NCI-H1930 (cell line): Measurements from ENCODE around the gene CD82.

Experiments
- DNase-seq, 2 experiments: peaks; one replicate each; lab custom pipeline; 2025; lab: John Stamatoyannopoulos, UW

Gene CD82

DNA sequence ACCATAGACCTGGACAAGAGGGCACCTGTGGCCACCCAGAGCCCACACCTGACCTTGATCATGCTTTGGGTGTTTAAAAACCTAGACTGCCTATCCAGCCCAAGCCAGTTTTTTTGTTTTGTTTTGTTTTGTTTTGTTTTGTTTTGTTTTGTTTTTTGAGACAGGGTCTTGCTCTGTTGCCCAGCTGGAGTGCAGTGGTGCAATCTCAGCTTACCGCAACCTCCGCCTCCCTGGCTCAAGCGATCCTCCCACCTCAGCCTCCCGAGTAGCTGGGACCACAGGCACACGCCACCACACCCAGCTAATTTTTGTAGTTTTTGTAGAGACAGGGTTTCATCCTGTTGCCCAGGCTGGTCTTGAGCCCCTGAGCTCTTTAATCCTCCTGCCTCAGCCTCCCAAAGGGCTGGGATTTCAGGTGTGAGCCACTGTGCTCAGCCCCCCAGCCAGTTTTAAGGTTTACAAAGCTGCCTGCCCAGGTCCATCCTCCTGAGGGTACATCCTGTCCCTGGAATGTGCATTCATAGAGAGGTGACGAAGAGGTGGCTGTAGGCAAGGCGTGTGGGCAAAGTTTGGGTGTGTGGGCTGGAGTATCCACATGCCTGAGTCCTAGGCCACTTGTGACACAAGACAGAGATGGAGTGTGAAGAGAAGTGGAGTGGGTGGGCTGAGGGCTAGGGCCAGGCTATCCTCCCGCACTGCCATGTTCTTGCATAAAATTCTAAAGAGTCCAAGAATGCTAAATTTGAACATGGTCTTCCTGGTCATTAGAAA lies 3.3 kb upstream of the CD82 start:
- DNase-seq: no peak

DNA sequence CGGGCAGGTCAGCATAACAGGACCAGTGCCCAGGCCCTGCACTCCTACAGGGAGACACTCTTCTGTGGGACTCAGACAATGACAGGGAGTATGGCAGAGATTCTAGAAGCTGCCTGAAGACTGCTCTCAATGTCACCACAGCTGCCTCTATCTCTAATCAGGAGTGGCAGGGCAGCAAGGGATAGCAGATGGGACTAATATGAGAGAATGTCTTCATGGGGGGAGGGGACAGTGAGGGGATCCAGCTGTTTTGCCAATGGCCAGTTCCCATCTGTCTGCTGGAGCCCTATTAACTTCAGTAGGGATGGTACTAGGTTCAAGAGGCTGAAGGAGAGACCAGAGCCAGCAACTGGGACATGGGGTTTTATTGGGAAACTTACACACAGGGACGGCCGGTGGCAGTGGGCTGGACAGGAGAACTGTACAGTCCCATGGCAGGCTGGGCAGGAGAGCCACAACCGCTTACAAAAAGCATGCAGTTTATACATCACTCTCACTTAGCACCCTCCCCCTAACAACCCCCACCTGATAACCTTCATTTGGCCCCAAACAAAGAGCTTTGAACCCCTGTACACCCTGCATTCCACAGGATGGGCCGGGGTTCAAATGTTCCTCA lies 2.5 kb upstream of the CD82 start:
- no peak for DNase-seq

DNA sequence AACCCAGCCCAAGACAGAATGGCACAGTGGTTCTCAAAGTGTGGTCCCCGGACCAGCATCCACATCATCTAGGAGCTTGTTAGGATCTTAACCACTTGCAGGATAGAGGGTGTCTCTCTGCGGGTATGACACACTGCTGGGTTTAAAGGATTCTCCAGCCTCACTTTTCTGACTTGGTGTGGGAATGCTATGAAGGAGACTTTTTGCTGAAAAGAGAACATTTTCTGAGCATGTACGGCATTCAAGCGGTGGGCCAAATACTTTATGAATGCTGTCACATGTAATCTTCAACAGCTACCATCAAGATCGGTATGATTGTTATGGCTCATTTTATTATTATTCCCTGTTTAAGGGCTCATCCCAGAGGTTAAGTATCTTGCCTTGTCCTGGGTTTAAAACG lies 1.8 kb upstream of the CD82 start:
- no peak for DNase-seq

DNA sequence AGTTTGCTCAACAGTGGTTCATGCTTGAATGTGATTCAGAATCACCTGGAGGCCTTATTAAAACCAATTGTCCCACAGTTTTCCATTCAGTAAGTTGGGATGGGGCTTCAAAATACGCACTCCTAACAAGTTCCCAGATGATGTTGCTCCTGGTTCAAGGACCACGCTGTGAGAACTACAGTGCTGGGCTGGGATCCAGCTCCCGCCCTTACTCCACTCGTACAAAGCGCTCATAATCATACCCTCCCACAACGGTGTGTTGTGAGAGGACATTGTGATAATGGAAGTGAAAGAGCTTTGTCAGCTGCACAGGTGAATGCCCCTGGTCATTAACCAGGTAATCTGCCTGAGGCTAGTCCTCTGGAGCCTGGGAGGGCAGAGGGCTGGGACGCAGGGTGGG lies 1.3 kb upstream of the CD82 start:
- no peak for DNase-seq

DNA sequence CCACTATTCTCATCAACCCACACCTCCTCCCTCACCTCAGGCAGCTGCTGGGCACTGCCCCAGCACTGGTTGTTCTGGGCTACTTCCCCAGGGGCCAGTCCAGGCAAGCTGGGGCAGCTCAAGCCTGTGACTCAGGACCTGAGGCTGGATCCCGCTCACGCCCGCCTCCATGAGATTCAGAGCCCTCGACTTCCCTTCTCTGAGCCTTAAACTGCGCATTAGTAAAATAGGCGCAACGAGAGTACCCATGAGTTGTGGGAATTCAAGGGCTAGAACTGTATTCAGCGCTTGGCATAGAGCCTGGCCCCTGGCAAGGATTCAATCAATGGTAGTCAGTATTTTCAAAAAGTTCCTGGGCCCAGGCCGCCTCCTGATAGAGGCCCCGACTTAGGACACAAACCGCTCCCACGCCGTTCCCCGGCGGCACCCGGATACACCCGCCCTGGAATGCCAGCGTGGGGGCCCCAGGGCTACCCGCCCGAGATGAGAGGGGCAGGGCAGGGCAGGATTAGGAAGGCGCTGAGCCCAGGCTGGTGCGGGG lies 723 bp upstream of the CD82 start:
- DNase-seq: peak in 1 of 2 experiments; percentile 22

DNA sequence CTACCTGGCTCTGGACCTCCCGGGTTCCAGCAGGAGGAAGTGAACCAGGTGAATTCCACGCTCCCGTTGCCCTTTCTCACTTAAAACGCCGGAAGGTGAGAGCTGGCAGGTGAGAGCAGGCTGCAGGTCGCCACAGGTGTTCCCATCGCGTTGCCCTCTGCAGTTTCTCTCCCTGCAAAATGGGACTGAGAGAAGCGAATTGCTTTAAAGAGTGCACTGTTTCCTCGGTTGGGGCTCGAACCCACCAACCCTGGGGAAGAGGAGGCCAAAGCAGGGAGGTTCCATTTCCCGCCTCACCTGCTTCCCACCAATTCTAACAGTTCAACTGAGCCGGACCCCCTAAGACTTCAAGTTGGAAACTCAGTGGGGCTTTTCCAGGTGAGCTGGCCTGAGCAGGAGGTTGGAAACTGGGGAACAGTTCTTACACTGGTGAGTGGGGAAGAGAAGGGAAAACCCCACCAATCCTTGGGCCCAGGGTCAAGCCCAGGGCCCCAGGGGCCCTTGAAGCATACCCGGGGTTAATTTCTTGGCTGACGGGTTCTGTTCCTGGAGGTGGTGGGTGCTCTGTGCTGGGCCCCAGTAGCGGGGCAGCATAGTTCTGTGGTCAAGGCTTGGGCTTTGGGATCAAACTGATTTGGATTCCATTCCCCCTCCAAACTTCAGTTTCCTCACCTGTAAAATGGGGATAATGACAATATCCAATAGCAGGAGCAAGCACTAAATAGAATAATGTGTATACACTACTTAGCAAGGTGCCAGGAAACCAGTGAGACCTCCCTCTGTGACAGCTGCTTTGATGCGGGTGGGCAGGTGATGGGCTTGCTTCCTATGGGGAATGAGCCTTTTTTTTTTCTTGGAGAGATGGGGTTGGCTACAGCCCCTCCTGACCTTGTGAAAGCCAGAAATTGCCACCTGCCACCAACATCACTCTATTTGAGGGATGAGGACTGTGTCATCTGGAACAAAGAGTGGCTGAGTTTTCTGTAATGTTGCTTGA lies 788 bp downstream of the CD82 start:
- no peak for DNase-seq

DNA sequence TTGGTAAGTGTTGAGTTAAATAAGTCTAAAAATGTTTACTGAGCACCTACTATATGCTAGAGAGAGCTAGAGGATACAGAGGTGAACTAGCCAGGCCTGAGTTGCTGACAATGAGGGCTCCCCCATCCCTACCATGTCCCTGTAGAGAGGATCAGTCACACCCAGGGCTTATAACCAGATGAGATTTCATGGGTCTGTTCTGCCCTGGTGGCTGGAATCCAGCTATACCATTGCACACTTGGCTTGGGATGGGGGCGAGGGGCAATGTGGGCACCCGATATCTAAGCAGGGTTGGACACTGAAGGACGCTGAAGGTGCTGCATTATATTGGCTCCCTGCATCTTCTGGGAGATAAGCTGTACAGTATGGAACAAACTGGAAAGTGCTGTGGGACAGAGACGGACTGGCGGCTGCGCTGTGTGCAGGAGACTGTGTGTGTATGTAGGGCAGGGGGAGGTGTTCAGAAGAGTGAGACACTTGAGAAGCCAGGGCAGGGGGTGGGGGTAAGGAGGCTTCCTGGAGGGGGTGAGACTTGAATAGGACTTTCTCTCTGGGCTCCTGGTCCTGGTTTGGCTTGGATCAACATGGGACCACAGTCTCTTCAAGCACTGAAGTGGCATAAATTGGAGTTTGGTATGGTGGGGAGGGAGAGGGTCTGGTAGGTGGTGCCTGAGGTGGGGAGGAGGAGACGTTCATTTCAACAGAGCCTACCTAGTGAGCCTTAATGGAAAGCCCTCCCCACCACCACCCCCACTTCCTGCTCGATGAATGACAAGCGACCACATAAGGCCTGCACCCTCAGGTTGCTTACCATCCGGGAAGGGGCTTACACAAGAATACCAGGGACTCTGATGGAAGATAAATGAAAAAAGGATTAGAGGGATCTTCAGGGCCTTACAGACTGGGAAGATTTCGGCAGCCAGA lies 1.8 kb downstream of the CD82 start:
- DNase-seq: no peak

DNA sequence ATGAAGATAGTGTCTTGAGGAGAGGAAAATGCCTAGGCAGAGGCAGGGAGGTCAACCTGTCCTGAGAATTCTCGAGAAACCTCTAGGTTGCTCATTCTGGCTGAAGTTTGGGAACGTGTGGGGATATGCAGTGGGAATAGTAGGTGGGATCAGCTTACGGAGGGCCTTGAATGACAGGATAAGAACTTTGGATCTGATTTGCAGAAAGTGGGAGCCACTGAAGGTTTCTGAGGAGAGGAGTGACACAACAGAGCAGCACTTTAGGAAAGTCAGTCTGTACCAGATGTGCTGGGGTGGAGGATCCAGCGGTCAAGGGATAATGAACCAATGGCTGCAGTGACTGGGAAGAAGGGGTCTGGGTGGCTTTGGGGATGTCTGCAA lies 2.4 kb downstream of the CD82 start:
- no peak for DNase-seq

DNA sequence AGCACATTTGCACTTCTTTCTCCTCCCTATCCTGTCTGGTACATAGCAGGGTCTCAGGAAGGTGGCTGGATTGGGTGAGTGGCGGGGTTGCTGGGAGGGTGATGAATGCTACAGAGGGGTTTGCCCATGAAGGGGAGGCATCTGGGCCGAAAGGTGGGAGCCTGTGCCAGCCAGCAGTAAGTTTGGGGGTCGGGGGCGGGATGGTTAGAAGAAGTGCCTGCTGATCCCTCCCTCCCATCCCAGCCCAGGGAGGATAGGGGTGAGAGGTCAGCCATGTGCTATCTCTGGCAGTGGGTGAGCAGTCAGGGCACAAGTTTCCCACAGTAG lies 2.8 kb downstream of the CD82 start:
- no peak for DNase-seq

DNA sequence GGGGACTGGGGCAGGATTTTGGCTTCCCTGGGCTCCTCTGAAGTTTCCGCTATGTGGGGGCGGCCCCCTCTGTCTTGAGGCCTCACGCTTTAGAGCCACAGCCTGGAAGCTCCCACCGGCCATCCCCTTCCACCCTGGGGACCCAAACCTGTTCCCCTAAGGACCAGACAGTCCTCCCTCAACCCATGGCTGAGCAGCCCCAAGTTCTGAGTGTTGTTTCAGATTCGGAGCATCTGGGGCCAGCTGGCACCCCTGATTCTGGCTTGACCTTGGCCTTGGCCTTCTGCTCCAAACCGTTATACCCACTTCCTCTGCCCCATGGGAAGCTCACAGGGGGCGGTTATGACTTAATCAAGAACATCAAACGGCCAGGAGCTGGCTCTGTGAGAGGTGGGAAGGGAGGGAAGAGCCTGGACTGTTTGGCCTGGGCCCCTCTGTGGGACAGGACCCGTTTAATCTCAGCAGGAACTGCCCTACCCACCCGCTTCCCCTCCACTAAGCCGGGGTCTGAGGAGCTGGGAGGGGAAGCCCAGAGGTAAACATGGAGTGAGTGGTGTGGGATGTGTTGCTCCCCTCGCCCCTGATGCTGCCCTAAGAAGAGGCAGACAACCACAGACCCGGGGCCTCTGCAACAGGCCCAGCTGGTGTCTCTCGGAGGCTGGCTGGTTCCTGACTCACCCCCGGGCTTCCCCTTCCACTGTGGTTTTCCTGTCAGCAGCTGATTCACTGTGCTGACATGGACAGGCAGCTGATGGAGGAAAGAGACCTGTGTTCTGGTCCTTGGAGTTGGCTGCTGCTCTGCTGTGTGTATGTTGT lies 3.4 kb downstream of the CD82 start:
- DNase-seq: no peak

DNA sequence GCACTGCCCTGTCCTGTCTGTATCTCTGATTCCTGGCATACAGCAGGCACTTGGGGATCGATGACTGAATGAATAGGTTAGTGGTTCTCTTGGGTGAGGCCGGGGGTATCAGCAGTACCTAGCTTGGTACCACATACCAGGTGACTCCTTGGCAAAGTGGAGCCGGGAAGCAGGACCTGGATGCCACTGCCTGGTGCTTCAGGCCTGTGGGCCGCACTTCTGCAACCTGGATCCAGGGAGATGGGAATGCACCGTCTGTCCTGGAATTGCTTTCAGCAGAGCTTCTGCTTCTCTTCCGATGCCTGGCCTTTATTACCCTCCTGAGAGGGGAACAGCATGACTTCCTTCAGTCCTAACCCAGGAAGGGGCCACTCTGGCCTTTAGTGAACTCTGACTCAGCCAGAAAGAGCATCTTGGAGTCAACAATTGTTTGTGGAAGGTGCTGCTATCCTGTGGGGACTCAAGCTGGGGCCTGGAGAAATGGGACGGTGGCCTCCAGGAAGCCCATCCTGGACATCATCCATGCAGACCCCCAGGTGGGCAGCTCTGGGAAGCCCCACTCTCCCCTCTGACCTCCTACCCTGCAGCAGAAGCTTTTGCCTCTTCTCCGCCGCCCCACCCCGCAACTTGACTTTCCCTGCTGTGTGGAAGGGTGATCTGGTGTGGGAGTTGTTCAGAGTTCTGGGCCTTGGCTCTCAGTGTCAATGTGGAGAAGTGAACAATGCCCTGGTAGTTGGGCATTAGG lies 5.1 kb downstream of the CD82 start:
- no peak for DNase-seq

DNA sequence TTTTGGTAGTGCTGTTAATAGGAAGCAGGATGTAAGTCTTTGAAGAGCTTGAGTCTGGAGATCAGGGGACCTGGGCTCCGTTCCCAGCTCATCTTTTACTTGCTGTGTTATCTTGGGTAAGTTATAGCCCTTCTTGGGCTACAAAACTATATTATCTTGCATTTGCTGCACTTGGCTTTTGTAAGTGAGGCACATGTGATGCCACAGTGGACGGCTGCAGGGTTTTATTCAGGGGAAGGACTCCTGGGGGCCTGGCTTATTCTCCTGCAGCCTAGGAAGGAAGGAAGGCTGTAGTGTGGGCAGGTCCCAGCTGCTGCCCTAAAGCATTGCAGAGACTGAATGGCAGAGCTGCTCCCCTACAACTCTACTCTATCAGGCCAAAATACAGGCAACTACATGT lies 6.4 kb downstream of the CD82 start:
- no peak for DNase-seq

DNA sequence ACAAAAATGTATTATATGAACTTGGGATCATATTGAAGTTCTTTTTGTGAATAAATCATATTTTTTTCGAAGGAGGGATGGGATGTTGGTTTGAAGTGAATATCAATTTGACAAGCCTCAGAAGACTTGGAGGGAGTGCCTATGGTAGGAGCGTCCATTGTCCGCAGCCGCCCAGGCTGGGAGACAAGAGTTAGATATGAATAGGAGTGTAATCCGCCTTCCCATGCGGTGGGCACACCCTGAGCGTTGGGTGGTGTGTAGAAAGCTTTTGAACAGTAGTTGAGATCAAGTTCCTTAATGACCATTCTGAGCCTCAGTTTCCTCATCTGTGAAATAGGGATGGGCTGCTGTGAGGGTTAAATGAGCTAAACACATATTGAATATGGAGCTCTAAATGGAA lies 7.0 kb downstream of the CD82 start:
- no peak for DNase-seq

DNA sequence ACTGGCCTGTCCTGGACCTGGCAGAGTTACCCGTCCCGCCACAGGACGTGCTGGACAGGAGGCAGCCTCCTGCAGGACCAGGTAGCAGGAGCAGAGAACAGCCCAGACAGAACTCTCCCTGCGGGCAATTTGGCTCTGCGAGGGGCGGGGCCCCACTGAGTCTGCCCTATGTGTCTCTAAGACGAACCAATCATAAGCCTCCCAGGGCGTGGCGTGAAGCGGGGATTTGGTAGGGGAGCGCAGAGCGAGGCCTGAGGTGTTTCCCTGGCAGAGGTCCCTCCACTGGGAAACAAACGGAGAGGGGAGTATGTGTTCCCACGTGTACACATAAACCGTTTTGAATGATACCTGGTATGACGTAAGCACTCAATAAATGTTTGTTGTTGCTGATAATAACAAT lies 7.4 kb downstream of the CD82 start:
- no peak for DNase-seq

DNA sequence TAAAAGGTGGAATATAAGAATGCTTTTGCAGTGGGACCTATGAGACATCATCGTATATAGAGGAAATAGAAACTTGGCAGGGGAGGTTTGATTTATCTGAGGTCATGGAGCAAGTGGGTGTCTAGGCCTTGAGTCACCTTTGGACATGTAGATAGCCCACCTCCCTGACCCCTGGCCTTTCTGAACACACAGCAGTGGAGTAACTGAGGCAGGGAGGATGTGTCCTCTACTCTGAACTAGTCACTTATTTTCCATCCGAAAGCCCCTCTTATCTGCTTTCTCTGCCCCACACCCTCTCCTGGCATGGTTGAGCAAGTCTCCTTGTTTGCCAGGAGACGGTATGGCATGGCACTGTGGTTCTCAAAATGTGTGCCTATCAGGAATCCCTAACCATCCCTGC lies 7.9 kb downstream of the CD82 start:
- DNase-seq: no peak

DNA sequence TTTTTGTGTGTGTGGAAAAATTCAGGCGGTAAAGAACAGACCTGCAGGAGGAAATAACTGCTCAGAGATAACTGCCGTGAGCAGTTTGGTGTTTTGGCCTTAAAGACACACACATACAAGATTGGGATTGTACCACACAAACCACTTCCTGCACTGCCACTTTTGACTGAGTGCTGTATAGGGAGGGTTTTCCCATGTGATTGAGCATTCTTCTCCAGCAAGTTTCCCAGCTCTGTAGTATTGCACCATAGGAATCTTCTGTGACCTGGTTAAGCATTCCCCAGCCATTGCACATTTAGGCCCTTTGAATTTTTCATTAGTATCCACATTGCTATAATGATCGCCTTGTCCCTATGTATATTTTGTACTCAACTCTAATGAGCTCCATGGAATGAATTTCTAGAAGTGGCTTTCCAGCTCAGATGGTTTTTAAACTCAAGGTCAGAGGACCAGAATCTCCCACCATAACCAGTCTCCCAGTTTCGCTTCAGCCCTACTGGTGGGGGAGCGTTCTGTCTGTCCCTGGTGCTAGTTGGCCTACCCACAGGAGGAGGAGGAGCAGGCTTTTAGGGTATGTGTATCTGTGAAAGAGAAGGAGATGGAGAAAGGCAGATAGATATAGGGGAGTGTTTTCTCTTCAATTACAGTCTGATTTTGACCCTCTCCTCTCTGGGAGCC lies 9.3 kb downstream of the CD82 start:
- DNase-seq: no peak

DNA sequence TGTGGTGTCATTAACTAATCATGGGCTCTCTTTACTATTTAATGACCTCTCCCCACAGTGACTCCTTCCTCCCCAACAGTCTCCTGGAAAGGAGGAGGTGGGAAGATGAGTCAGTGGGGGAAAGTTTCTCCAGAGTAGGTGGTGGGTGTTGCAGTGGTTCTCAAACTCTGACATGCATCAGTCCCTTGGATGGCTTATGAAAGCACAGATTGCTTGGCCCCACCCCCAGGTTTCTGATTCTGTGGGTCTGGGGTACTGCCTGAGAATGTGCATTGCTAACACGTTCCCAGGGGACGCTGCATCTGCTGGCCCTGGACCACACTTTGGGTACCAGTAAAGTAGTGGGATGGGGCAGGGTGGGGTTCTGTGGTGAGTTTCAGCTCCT lies 9.8 kb downstream of the CD82 start:
- DNase-seq: no peak

DNA sequence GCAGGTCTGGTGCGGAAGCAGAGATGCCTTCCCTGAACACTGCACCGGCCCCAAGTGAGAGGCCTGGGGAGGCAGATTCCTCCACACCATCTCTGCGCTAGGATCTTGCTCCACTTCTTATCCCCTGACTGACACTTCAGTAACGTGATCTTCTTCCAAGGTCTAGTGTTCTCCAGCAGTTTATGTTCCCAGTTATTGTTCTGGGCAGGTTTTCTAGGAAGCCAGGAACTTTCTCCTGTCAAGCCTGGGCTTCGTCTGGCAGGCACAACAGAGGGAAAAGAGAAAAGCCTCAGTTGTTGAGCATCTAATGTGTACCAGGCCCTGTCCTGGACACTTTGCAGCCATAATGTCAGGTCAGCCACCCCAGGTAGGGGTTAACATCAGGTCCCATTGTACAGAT lies 10.5 kb downstream of the CD82 start:
- DNase-seq: no peak

DNA sequence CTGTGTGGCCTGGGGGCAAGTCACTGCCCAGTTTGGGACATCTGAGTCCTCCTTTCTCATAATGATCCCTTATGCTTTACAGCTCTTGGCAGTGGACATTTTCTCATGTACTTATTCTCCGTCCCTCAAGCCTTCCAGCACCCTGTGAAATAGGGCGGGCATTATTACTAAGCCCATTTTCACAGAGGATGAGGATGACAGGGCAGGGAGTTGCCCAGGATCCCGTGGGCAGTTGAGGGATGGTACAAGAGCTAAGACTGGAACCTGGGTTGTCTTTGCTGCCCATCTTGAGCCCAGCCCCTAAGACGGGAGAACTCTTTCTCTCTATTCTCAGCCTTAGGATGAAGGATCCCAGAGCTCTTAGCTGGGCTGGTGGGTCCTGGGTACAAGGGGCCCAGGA lies 11.2 kb downstream of the CD82 start:
- no peak for DNase-seq
